GM18873 (cell line): ENCODE measurements around the gene KCNK1.

Experiments used
- ATAC-seq: cut with Tn5 transposase; IDR thresholded peaks from one replicate; pipeline ENCODE4 v1.9.1; 2021; ENCODE audit warnings: mild to moderate bottlenecking, moderate library complexity, moderate number of reproducible peaks; ENCODE audit not compliant: unreplicated experiment, low FRiP score

KCNK1 gene

DNA sequence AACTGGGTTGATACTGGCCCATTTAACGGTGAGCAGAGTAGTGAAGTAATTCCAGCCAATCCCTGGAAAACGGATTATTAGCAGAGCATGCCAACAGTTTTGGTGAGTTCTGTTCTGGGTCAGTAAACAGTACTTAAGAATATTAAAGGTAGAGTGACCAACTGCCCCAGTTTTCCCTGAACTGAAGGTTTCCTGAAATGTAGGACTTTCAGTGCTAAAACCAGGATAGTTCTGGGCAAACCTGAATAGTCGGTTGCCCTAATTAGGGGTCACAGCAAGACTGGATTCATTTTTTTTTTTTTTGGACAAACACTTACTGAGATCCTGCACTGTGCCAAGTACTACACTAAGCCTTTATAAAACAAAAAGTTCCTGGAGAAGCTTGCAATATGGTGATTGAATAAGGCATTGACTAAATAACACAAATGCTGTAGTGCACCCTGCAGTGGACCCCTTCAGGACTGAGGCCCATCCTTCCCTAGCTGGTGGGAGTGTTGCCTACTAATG is 75.9 kb downstream of the KCNK1 start:
- no peak for ATAC-seq

DNA sequence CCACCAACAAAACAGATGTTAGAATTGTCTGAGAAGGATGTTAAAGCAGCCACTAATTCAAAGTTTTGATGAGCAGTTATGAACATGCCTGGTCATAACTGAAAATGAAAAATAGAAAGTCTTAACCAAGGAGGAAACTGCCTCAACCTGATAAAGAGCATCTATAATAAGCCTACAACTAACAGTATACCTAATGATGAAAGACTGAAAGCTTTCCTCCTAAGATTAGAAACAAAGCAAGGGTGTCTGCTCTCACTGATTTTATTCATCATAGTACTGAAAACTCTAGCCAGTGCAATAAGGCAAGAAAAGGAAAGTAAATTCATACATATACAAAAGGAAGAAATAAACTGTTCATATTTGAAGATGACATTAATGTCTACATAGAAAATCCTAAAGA is 82.0 kb downstream of the KCNK1 start:
- ATAC-seq, result no peak

DNA sequence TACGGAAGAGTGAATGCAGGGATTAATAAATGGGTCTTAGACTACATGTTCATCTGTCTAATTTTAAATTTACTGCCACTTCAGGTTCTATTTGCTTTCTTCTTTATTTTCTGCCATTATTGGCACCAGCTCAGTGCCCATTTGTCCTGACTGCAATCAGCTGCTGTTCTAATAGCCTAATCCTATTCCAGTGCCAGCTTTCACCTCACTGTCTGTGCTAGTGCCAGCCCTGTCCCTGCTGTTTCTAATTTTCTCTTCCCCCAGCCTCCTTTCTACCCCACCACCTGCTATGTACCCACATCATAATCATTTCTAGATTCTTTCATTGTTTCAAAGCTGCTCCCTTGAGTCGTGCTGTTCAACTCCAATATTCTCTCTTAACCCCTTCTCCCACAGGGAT is 86.4 kb downstream of the KCNK1 start:
- ATAC-seq, result no peak

DNA sequence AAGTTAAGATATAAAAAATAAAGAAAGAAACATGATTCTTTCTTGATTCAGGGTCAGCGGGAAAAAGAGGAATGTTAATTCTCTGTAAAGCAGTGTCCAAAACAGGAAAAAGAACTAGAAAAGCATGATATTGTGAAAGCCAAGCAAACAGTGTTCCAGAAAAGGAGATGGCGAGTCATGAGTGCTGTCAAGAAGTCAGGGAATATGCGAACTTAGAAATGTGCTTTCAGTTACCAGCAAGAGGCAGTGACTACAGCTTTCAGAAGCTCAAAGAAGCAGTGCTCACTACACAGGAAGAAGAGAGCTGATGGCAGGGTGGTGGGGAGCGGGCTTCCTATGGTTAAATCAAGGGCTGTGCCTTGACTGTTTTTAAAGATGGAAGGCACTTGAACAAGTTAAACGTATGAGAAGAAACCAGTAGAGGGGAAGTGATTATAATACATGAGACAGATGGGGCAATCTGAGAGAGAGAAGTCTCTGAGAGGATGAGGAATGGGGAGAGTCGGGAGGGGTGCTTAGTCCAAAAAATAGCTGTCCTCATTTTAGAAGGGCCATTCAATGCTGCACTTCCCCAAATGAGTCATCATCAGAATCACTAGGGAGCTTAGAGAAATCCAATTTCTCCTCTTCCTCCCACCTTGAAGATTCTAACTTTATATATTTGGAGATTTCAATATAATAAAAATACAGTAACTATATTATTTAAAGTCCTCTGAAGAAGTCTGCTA is 90.4 kb downstream of the KCNK1 start:
- no peak for ATAC-seq

DNA sequence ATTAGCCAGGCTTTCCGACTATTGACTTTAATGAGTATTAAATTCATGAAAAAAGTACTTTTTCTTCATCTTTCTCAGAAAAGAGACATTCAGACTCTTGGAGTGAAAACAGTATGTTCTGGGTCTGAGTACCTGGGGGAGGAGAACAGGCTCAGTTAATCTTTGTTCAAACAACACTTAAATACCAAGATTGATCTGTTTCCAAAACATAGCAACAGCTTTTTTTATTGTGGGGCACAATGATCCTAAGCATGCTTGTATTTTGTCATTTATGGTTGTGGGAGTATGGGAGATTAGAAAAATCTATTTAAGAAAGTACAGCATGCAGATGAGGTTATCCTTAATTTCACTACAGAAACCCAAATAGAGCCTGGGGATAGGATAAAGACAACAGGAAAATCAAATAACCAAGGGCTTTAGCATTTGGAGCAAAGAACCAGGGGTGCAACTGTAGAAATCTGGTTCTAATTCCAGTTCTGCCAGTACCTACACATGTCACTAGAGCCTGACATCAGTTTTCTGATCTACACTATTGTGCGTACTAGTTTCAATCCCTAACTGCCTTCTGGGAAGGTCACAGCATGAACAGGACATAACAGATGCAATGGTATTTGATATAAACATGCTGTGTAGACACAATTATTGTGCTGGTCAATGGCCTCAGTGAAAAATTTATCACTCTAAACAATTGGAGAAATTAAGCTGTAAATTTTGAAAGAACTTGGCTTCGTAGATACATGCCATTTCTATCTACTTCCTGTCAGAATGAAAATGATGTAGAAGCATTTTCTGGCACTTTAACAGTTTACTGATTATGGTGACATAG is 91.2 kb downstream of the KCNK1 start:
- no peak for ATAC-seq

DNA sequence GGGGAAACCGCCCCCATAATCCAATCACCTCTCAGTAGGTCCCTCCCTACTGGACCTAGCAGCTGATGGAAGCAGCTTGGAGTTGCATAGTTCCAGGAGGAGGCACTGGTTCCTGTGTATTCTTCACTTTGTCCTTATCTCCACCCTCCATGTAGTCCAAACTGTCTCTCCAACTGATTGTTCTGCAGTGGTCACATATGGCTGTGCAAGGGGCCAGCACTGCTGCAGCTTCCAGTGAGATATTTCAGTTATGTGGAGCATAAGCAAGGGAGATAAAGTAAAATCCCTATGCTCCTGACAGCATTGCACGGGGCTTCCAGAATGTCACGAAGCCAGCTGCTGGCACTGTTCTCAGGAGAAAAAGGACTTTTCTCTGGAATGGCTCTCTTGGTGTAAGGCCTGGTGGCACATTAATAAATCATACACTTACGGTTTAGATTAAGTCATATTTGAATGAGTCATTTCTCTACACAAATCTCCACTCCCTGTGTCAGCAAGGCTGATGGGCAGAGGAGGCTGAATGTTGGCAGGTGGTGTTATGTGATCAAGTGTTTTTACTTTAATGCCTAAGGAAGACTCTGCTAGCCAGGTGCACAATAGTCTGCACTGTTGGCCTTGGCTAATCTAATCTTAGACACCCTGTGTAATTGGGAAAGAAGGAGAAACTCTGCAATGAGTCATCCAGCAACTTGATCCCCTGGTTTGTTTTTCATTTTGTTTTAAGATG is 93.4 kb downstream of the KCNK1 start:
- ATAC-seq, result no peak

DNA sequence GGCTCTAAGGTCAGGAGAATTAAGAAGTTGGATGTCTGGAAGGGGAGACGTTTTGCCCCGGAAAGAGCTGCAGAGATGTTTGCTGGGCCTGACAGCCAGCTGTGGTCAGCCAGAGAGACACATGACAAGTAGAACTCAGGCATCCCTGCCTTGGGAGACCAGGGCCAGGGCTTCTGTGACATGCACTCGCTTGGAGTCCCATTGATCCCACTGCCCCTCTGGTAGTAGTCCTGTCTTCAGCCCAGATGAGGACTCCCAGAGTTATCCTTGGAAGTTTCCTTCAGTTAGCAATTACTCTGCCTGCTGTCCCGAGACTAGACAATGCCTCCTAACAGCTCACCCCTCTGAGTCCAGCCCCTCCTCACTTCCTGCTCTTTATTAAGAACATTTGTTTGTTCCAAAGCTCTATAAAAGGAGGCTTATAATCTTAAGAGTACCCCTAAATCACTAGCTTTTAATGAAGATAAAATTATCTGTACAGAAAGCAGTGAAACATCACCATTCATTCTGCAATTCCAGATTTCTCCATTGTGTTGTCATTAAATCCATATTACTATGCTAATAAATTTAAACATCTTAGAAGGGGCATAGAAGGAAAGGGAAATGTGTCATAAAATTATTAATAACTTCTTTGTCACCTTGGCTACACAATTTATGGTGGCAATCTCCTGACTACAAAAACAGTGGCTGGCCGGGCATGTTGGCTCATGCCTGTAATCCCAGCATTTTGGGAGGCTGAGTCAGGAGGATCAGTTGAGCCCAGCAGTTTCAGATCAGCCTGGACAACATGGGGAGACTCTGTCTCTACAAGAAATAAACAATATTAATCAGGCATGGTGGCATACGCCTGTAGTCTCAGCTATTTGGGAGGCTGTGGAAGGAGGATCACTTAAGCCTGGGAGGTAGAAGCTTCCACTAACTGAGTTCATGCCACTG is 94.2 kb downstream of the KCNK1 start:
- ATAC-seq, result no peak

DNA sequence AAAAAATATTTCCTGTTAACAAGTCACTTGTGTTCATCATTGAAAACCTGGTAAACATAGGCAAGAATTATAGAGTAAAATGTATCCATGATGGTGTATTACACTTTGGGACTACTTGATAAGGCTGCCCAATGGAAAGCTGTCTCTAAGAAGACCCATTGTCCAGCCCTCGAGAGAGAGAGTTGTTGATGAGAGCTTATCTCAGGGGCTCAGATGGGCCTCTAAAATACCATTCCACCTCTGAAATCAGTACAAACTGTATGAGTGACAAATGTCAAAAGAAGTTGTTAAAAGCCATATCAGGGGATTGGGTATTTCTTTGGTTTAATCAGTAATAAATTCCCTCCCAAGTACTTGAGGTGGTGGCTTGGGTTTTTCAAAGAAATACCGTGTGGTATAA is 96.1 kb downstream of the KCNK1 start:
- ATAC-seq, result no peak

DNA sequence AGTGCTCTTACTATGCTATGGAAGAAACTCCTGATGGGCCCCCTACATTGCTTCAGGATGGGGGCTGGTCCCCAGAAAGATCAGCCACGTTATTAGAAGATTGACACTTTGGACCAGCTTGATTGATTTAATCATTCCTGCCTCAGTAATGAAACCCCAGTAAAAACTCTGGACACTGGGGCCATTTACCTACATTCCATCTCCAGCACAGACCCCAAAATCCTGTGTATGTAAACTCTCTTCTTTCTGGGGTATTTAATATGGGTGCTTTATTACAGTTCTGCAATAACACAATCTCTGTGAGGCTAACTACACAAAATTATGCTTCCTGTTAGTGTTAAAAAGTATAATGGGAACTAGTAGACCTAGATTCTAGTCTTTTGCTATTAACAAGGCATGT is 96.6 kb downstream of the KCNK1 start:
- no peak for ATAC-seq

DNA sequence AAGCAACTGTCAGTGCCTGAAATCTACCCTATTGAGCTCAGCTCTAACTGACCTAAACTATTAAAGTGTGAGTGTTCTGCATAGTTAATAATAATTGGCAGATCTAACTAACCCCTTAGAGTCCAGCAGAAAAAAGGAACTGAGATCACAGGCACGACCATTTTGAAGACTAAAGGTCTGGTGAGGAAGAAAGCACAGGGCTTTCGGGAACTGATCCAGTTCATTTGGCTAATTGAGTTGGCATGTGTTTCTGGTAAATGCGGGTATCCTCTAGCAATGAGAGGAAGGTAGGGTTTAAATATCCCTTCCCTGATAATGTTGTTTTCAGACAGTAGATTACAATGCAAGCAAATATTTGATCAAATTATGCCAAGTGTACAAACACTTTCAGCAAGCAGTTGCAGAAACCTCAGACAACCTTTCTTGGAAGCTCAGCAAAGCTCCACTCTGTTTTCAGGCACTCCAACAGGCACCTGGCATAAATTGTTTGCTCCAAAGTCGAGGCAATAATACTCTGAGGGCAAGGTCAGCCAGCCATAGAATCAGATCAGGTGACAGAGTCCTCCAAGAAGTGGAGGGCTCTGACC is 100.8 kb downstream of the KCNK1 start:
- ATAC-seq, result no peak

DNA sequence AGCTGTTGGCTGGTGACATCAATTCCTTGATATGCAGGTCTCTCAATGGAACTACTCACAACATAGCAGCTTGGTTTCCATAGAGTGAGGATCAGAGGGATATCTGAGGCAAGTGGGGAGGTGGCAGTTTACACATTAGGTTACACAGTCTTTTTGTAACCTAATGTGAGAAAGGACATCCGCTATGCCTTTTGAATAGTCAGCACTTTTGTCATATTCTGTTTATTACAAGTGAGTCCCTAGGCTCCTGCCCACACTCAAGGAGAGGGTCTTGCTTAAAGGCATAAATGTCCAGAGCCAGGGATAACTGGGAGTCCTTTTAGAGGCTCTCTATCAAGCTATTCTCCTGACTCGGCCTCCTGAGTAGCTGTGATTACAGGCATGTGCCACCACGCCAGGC is 104.2 kb downstream of the KCNK1 start:
- ATAC-seq, result no peak

DNA sequence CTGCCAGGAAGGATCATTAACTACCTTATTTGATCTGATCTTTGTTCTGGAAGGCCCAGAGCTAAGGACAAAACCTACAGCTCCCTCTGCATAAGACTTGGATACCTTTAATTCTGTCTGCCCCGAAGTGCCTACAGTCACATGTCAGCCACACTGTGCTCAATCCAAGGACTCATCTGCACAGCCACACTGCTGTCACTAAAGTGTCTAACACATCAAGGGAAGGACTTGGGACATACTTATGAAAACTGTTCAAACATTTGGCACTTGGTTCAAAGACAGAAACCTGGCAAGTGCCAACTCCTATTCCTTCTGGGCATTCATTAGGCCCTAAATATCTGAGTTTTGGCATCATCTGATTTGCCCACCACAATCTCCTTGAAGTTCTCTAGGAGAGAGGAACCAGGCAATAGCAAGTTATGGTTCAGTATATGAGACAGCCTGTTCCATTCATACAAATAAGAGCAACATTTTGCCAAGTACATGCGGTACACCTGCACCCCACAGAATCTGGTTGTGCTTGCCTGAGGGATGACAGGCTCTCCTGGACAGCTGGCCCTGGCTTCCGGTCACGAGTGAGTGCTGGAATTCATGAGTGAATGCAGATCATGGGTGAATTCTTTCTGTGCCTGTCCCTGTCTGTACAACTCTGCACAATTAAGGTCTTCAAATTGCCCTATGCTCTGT is 105.9 kb downstream of the KCNK1 start:
- ATAC-seq, result no peak

DNA sequence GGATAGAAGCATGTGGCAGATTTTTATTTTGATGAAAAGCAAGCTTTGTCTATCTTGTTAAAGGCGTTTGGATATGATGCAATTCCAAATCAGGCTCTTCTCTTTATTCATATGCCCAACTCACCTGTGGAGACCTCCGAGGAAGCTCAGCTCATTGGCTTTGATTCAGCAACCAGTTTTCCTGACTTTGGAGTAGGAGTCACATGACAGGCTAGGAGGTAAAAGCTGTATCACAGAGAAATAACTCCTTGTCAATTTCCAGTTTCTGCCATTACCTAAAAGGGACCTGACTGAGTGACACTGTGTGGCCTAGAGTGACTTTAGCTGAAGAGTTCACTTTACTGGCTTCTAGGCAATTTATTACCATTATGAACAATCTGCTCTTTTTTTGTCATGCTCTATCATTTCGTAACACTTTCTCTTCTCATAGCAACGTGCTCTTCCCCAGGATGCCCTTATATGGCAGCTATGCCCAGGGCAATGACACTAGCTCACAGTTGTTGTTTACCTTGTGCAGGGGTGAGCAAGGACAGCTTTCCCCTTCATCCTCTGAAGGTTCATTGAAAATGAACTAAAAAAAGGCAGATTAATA is 107.2 kb downstream of the KCNK1 start:
- ATAC-seq, result no peak
